K562 (cell line): Measurements from ENCODE around the gene SRRM5. TPM values are rescaled to one million over a fixed set of nuclear protein-coding genes. Genes with fewer than 3 reads are reported as not detected.

Experiments used
- BRCA1 ChIP-seq, 2 experiments: fragments of 450-650 bp in 1 of 2; sonication (generic) in 1 of 2; formaldehyde crosslinking in 1 of 2; IDR thresholded peaks; 2 replicates each; pipeline versions ENCODE4 v1.5.0 to v1.6.1; 2017 to 2020; ENCODE audit warnings: mild to moderate bottlenecking in 1 of 2, missing genetic modification reagents in 1 of 2
- CREBBP ChIP-seq: IDR thresholded peaks from one replicate; pipeline ENCODE4 v1.6.1; 2012; ENCODE audit warnings: low read depth, mild to moderate bottlenecking, control low read depth, inconsistent platforms, low read length
- CUX1 ChIP-seq: fragments of 200-800 bp; sonication (Bioruptor generic); IDR thresholded peaks from 2 replicates; pipeline ENCODE4 v1.6.1; 2016; ENCODE audit warnings: missing genetic modification characterization, missing compliant biosample characterization
- FOXA3 ChIP-seq, 2 experiments: fragments of 450-650 bp in 1 of 2; sonication (generic) in 1 of 2; formaldehyde crosslinking; IDR thresholded peaks in 1 of 2; conservative IDR thresholded peaks in 1 of 2; 2 replicates each; pipeline versions ENCODE4 v1.4.0 to v1.8.0; 2020 to 2022; ENCODE audit warnings: mild to moderate bottlenecking in 2 of 2, missing genetic modification reagents in 1 of 2
- MTA1 ChIP-seq: fragments of 450-650 bp; IDR thresholded peaks from 2 replicates; pipeline ENCODE4 v1.6.1; 2017; ENCODE audit warnings: borderline replicate concordance
- NR1H2 ChIP-seq: sonication (generic); formaldehyde crosslinking; IDR thresholded peaks from 2 replicates; pipeline ENCODE4 v1.4.0; 2020; ENCODE audit warnings: mild to moderate bottlenecking, missing genetic modification reagents
- STAT6 ChIP-seq: sonication (generic); formaldehyde crosslinking; IDR thresholded peaks from 2 replicates; pipeline ENCODE4 v1.8.1; 2023; ENCODE audit warnings: mild to moderate bottlenecking, missing genetic modification reagents
- TAF9B ChIP-seq: fragments of 450-650 bp; IDR thresholded peaks from 2 replicates; pipeline ENCODE4 v1.6.1; 2018; ENCODE audit warnings: mild to moderate bottlenecking; ENCODE audit not compliant: partially characterized antibody
- TEAD1 ChIP-seq, 2 experiments: fragments of 450-650 bp in 1 of 2; sonication (generic) in 1 of 2; formaldehyde crosslinking; IDR thresholded peaks; 2 replicates each; pipeline versions ENCODE4 v1.4.0 to v1.8.0; 2020 to 2022; ENCODE audit warnings: mild to moderate bottlenecking in 2 of 2, missing genetic modification reagents in 1 of 2
- ZBTB5 ChIP-seq: fragments of 450-650 bp; IDR thresholded peaks from 2 replicates; pipeline ENCODE4 v1.6.1; 2017; ENCODE audit warnings: antibody characterized with exemption
- ZNF41 ChIP-seq: fragments of 250-450 bp; sonication (Bioruptor Pico); conservative IDR thresholded peaks from 2 replicates; pipeline ENCODE4 v1.4.0; 2020; ENCODE audit warnings: mild to moderate bottlenecking
- ZNF445 ChIP-seq: fragments of 250-450 bp; sonication (Bioruptor Pico); IDR thresholded peaks from 2 replicates; pipeline ENCODE4 v1.4.0; 2020; ENCODE audit warnings: low read depth, mild to moderate bottlenecking, moderate library complexity
- ZNF583 ChIP-seq: fragments of 250-450 bp; sonication (Bioruptor Pico); IDR thresholded peaks from 2 replicates; pipeline ENCODE4 v1.4.0; 2020
- ZNF764 ChIP-seq: fragments of 250-450 bp; sonication (Bioruptor Pico); IDR thresholded peaks from 2 replicates; pipeline ENCODE4 v1.4.0; 2020; ENCODE audit warnings: low read depth, mild to moderate bottlenecking, moderate library complexity
- ZSCAN32 ChIP-seq: fragments of 450-650 bp; formaldehyde crosslinking; IDR thresholded peaks from 2 replicates; pipeline ENCODE4 v1.4.0; 2020; ENCODE audit warnings: mild to moderate bottlenecking, moderate library complexity
- polyA plus RNA-seq, 8 experiments: library from polyadenylated mRNA; depleted of rRNA in 4 of 8; stranded (reverse) in 5 of 8; unstranded in 3 of 8; fragments of >200 nt; fragmentation: Nextera tagmentation in 2 of 8; fragmentation: Illumina TruSeq in 1 of 8; extraction: Ambion mirVana in 2 of 8; extraction: Trizol in 1 of 8; gene quantifications; 2 replicates each; pipeline versions ENCODE4 v1.2.1 to v1.2.3, GENCODE V29; 2011 to 2014; ENCODE audit warnings: inconsistent platforms in 1 of 8, missing spikeins in 1 of 8
- total RNA-seq, 7 experiments: library from RNA; depleted of rRNA in 6 of 7; stranded (reverse); fragments of >200 nt in 6 of 7; fragmentation: Illumina TruSeq in 2 of 7; extraction: Trizol in 2 of 7; gene quantifications; 2 replicates each; pipeline versions ENCODE4 v1.2.1 to v1.2.3, GENCODE V29; 2011 to 2021; ENCODE audit warnings: low replicate concordance in 1 of 7

SRRM5 gene
- total and polyA plus RNA-seq, 9 of the 15 experiments (the other 6 are each of a cell fraction or from before 2014, with no cell fraction given) = 0.09 to 0.45 (median 0.18) TPM; not detected in 2

- TF ChIP-seq ZBTB5 (no peak), TEAD1 (CRISPR knock-in tag; IDR thresholded peaks at IDR 0.05) (peak; percentile 30 to 64; a peak in 1 of 4 replicates), ZNF583 (CRISPR knock-in tag) (no peak), CUX1 (CRISPR knock-in tag) (no peak), ZNF445 (CRISPR knock-in tag) (no peak), BRCA1 (IDR thresholded peaks at IDR 0.05) (no peak), BRCA1 (CRISPR knock-in tag; IDR thresholded peaks at IDR 0.05) (no peak), STAT6 (no peak), TAF9B (no peak), CREBBP (no peak), NR1H2 (CRISPR knock-in tag) (no peak), ZNF764 (CRISPR knock-in tag) (no peak), FOXA3 (CRISPR knock-in tag; conservative IDR thresholded peaks at IDR 0.05 in 1 of 2, IDR thresholded peaks at IDR 0.05 in 1 of 2) (no peak), ZSCAN32 (CRISPR knock-in tag) (0 out of 2 replicates have a peak, but pooled peaks have one; percentile 33), MTA1 (peak; percentile 99), ZNF41 (0 out of 2 replicates have a peak, but pooled peaks have one; percentile 9)
These were observed 15.7 kb upstream of the SRRM5 start, which contains the start of the genes IRGQ and ZNF576 (continued) for GRCh38 chr19:43595999-43596841.
